GM23338 (cell line): ENCODE data around the gene KLK5. TPM values are rescaled to one million over a fixed set of nuclear protein-coding genes. Genes with fewer than 3 reads are reported as not detected.

Experiments used
- ATAC-seq: fragments of 200-7000 bp; cut with Tn5 transposase; 3 replicates; pipeline ENCODE4 v1.9.1; 2020
- DNase-seq: peaks from one replicate; pipeline ENCODE4 v3.0.0-alpha.2; 2015; ENCODE audit warnings: low spot score
- H2AFZ ChIP-seq: fragments of 200-600 bp; sonication (generic); 2 replicates; pipeline ENCODE4 v1.8.0; 2016; ENCODE audit warnings: antibody characterized with exemption, mild to moderate bottlenecking, moderate library complexity
- H3F3A ChIP-seq: fragments of 200-600 bp; sonication (generic); replicated peaks from 2 replicates; pipeline ENCODE4 v1.8.0; 2017; ENCODE audit warnings: antibody characterized with exemption, mixed run types, low read depth
- H3K27ac ChIP-seq: fragments of 200-600 bp; sonication (generic); 2 replicates; pipeline ENCODE4 v1.6.1; 2016; ENCODE audit warnings: low read depth
- H3K27me3 ChIP-seq: fragments of 200-600 bp; sonication (generic); 2 replicates; pipeline ENCODE4 v1.8.0; 2016; ENCODE audit warnings: mild to moderate bottlenecking, mixed run types, moderate library complexity; ENCODE audit not compliant: insufficient read depth
- H3K36me3 ChIP-seq: fragments of 200-600 bp; sonication (generic); 2 replicates; pipeline ENCODE4 v1.8.0; 2016; ENCODE audit warnings: mild to moderate bottlenecking; ENCODE audit not compliant: insufficient read depth
- H3K4me1 ChIP-seq: fragments of 200-600 bp; sonication (generic); 2 replicates; pipeline ENCODE4 v1.8.0; 2016; ENCODE audit warnings: mild to moderate bottlenecking, moderate library complexity; ENCODE audit not compliant: insufficient read depth
- H3K4me2 ChIP-seq: fragments of 200-600 bp; sonication (generic); 2 replicates; pipeline ENCODE4 v1.7.1; 2017; ENCODE audit warnings: mixed run types
- H3K4me3 ChIP-seq: fragments of 200-600 bp; sonication (generic); 2 replicates; pipeline ENCODE4 v1.6.1; 2016; ENCODE audit warnings: mixed run types
- H3K79me2 ChIP-seq: fragments of 200-600 bp; sonication (generic); replicated peaks from 2 replicates; pipeline ENCODE4 v1.8.0; 2017; ENCODE audit warnings: mild to moderate bottlenecking; ENCODE audit not compliant: insufficient read depth
- H3K9me2 ChIP-seq: fragments of 200-600 bp; sonication (generic); 2 replicates; pipeline ENCODE4 v1.8.0; 2017; ENCODE audit not compliant: insufficient read depth
- H4K20me1 ChIP-seq: fragments of 200-600 bp; sonication (generic); replicated peaks from 2 replicates; pipeline ENCODE4 v1.8.0; 2017; ENCODE audit warnings: mild to moderate bottlenecking; ENCODE audit not compliant: insufficient read depth
- H3K27ac Mint-ChIP-seq: 2 replicates; pipeline ENCODE4 v1.8.0; 2020; ENCODE audit warnings: inconsistent platforms, mild to moderate bottlenecking, moderate library complexity, mixed read lengths
- H3K27me3 Mint-ChIP-seq: 3 replicates; pipeline ENCODE4 v1.8.0; 2022; ENCODE audit warnings: low read depth, mild to moderate bottlenecking, moderate library complexity, mixed read lengths, inconsistent platforms; ENCODE audit not compliant: insufficient read depth, poor library complexity
- H3K36me3 Mint-ChIP-seq: 3 replicates; pipeline ENCODE4 v1.8.0; 2021; ENCODE audit warnings: low read depth, mild to moderate bottlenecking, inconsistent platforms, moderate library complexity, mixed read lengths
- H3K4me1 Mint-ChIP-seq: 3 replicates; pipeline ENCODE4 v1.8.0; 2020; ENCODE audit warnings: mild to moderate bottlenecking, inconsistent platforms, mixed read lengths
- H3K4me3 Mint-ChIP-seq: 3 replicates; pipeline ENCODE4 v1.8.0; 2021; ENCODE audit warnings: moderate library complexity, mild to moderate bottlenecking, inconsistent platforms, mixed read lengths
- H3K9me3 Mint-ChIP-seq: 3 replicates; pipeline ENCODE4 v1.8.0; 2020; ENCODE audit warnings: moderate library complexity, mild to moderate bottlenecking, inconsistent platforms, mixed read lengths
- CREB1 ChIP-seq: fragments of 250-450 bp; sonication (Bioruptor Pico); IDR thresholded peaks from 2 replicates; pipeline ENCODE4 v1.5.0; 2020; ENCODE audit warnings: low read depth, mild to moderate bottlenecking, moderate library complexity
- CTCF ChIP-seq, 2 experiments: fragments of 200-600 bp in 1 of 2; sonication (generic) in 1 of 2; conservative IDR thresholded peaks; 2 replicates each; pipeline versions ENCODE4 v1.5.1 to v1.6.1; 2016 to 2017; ENCODE audit warnings: antibody characterized with exemption in 2 of 2, low read depth in 2 of 2, mild to moderate bottlenecking in 2 of 2, moderate library complexity in 1 of 2
- EZH2 ChIP-seq: fragments of 200-600 bp; sonication (generic); IDR thresholded peaks from one replicate; pipeline ENCODE4 v1.8.0; 2017; ENCODE audit warnings: antibody characterized with exemption, mild to moderate bottlenecking, low read depth; ENCODE audit not compliant: unreplicated experiment
- EZH2phosphoT487 ChIP-seq: fragments of 200-600 bp; sonication (generic); IDR thresholded peaks from one replicate; pipeline ENCODE4 v1.8.1; 2018; ENCODE audit warnings: antibody characterized with exemption; ENCODE audit not compliant: unreplicated experiment
- JUNB ChIP-seq: IDR thresholded peaks from one replicate; pipeline ENCODE4 v1.6.1; 2016; ENCODE audit warnings: antibody characterized with exemption; ENCODE audit not compliant: unreplicated experiment
- NANOG ChIP-seq: IDR thresholded peaks from 2 replicates; pipeline ENCODE4 v1.6.1; 2016; ENCODE audit warnings: antibody characterized with exemption, borderline replicate concordance
- POLR2AphosphoS5 ChIP-seq: IDR thresholded peaks from 2 replicates; pipeline ENCODE4 v1.6.1; 2016; ENCODE audit warnings: antibody characterized with exemption, low read depth
- REST ChIP-seq: IDR thresholded peaks from one replicate; pipeline ENCODE4 v1.6.1; 2018; ENCODE audit warnings: antibody characterized with exemption; ENCODE audit not compliant: unreplicated experiment
- STAT1 ChIP-seq: IDR thresholded peaks from one replicate; pipeline ENCODE4 v1.6.1; 2016; ENCODE audit warnings: antibody characterized with exemption; ENCODE audit not compliant: unreplicated experiment
- ZNF114 ChIP-seq: fragments of 250-450 bp; sonication (Bioruptor Pico); IDR thresholded peaks from 2 replicates; pipeline ENCODE4 v1.5.0; 2020; ENCODE audit warnings: mild to moderate bottlenecking, moderate library complexity
- ZNF331 ChIP-seq: fragments of 250-450 bp; sonication (Bioruptor Pico); IDR thresholded peaks from 2 replicates; pipeline ENCODE4 v1.5.0; 2020; ENCODE audit warnings: low read depth, mild to moderate bottlenecking, moderate library complexity
- polyA plus RNA-seq: library from polyadenylated mRNA; unstranded; fragments of >200 nt; fragmentation: Nextera tagmentation; extraction: Ambion mirVana; gene quantifications from 2 replicates; pipeline ENCODE4 v1.2.1, GENCODE V29; 2016
- total RNA-seq: library from RNA; depleted of rRNA; stranded (reverse); fragments of >200 nt; shearing (Covaris generic); gene quantifications from 2 replicates; pipeline ENCODE4 v1.2.3, GENCODE V29; 2014
- TF ChIP-seq, protein P1 (sequence below): IDR thresholded peaks from 2 replicates; pipeline ENCODE4 v1.6.1; 2016; ENCODE audit warnings: antibody characterized with exemption

The KLK5 gene
- total and polyA plus RNA-seq, 2 experiments from 2014 or later = 0.66 TPM; not detected in 1

- TF ChIP-seq REST = no peak
- TF ChIP-seq ZNF331 = no peak
- TF ChIP-seq NANOG = no peak
- TF ChIP-seq STAT1 = no peak
- no peak for TF ChIP-seq EZH2phosphoT487
- TF ChIP-seq ZNF114 (CRISPR knock-in tag) = no peak
- TF ChIP-seq CTCF (conservative IDR thresholded peaks at IDR 0.05; ENCODE audit: low read depth in 2 of 2) = no peak
These were observed 45.8 kb upstream of the KLK5 start (continued) for GRCh38 chr19:50998686-50999085.

DNA sequence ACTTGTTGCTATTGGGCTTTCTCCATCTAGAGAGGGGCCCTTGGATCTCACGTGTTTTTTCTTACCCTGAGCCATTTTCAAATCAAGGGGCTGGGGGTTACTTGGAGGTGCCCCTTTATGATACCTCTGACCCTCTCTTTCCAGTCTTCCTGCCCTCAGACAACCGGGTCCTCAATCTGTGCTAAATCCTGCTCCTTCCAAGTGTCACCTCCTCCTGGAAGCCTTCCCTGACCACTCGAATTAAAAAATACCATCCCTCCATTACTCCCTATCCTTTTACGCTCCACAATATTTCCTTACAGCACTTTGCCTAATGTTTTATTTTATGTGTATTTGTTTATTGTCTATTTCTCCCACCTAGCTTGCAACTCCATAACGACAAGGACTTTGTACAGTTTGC is 45.2 kb upstream of the KLK5 start:
- DNase-seq (no peak), ATAC-seq (no peak)
- H4K20me1 ChIP-seq = no peaks in the 10 kb centered on the region
- H3K4me1 ChIP-seq = peaks cover 15% of the 10 kb centered on the region
- Mint-ChIP-seq H3K27me3 (peaks cover 26% of the 10 kb centered on the region), H3K4me1 (peaks cover 19% of the 10 kb centered on the region), H3K4me3 (no peak overlapping the region), H3K36me3 (no peaks in the 10 kb centered on the region), H3K27ac (no peak overlapping the region), H3K9me3 (peaks cover 7% of the 10 kb centered on the region)
- no peaks in the 10 kb centered on the region for H3K9me2 ChIP-seq
- H3K4me2 ChIP-seq = no peak overlapping the region
- H3K27me3 ChIP-seq = no peaks in the 10 kb centered on the region
- H3K27ac ChIP-seq = no peak overlapping the region
- H3K36me3 ChIP-seq = no peaks in the 10 kb centered on the region
- TF ChIP-seq EZH2 (no peak), EZH2phosphoT487 (no peak), JUNB (no peak), POLR2AphosphoS5 (no peak), STAT1 (no peak), CREB1 (CRISPR knock-in tag) (no peak), ZNF331 (no peak), NANOG (no peak), REST (no peak), ZNF114 (CRISPR knock-in tag) (no peak)
- TF ChIP-seq, protein P1, sequence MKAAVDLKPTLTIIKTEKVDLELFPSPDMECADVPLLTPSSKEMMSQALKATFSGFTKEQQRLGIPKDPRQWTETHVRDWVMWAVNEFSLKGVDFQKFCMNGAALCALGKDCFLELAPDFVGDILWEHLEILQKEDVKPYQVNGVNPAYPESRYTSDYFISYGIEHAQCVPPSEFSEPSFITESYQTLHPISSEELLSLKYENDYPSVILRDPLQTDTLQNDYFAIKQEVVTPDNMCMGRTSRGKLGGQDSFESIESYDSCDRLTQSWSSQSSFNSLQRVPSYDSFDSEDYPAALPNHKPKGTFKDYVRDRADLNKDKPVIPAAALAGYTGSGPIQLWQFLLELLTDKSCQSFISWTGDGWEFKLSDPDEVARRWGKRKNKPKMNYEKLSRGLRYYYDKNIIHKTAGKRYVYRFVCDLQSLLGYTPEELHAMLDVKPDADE = no peak
- no peaks in the 10 kb centered on the region for H3F3A ChIP-seq
- no peak overlapping the region for H3K4me3 ChIP-seq
- no peak overlapping the region for H2AFZ ChIP-seq
- no peaks in the 10 kb centered on the region for H3K79me2 ChIP-seq
